Measurements from ENCODE around the gene KLF14. TPM values are rescaled to one million over a fixed set of nuclear protein-coding genes. Genes with fewer than 3 reads are reported as not detected.

KLF14 gene
- total and polyA plus RNA-seq, 9 donors: 0.10 to 0.84 (median 0.29) TPM; not detected in 3

DNA sequence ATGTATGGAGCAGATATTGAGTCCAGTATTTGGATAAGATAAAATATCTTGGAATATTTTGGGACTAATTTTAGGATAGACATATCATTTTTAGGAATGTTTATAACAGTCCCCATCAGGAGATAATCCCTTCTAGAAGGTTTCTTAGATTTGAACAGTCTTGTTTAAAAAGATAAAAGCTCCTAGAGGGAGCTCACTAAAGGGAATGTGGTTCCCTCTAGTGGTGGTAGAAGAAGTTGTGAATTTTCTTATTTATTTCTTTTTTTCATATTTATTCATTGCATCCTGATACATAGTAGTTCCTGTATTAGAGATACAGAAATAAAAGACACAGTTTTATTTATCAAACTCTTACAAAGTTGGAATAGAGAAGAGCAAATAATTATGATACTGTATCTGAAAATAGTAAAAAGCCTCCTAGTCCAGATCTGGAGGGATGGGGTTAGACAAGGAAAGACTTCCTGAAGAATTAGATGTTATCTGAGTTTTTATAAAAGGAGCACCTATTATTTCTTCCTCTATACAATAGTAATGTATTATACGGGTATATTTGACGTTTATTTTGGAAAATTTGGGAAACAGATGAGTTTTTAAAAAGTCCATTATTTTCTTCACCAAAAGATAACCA lies 24.5 kb upstream of the KLF14 start:
- no peaks in the 10 kb centered on the region for H3K4me1 ChIP-seq (ENCODE audit: insufficient read depth)
- intact Hi-C loops (cut with DNase I): no loop called here
- no peak for DNase-seq
- H3K27ac ChIP-seq: no peak overlapping the region
- WGBS, 3 donors: 0 to 4% (median 1%) methylated on average over 2 of the region's 2 CpGs
- H3K9me3 ChIP-seq: no peaks in the 10 kb centered on the region
- TF ChIP-seq POLR2A (IDR thresholded peaks at IDR 0.05): no peak
- TF ChIP-seq, protein P1, sequence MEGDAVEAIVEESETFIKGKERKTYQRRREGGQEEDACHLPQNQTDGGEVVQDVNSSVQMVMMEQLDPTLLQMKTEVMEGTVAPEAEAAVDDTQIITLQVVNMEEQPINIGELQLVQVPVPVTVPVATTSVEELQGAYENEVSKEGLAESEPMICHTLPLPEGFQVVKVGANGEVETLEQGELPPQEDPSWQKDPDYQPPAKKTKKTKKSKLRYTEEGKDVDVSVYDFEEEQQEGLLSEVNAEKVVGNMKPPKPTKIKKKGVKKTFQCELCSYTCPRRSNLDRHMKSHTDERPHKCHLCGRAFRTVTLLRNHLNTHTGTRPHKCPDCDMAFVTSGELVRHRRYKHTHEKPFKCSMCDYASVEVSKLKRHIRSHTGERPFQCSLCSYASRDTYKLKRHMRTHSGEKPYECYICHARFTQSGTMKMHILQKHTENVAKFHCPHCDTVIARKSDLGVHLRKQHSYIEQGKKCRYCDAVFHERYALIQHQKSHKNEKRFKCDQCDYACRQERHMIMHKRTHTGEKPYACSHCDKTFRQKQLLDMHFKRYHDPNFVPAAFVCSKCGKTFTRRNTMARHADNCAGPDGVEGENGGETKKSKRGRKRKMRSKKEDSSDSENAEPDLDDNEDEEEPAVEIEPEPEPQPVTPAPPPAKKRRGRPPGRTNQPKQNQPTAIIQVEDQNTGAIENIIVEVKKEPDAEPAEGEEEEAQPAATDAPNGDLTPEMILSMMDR (IDR thresholded peaks at IDR 0.05): peak in 2 of 3 donors; percentile 52 to 59
- H3K36me3 ChIP-seq: no peaks in the 10 kb centered on the region
- no peak overlapping the region for H3K4me3 ChIP-seq
- no peaks in the 10 kb centered on the region for H3K27me3 ChIP-seq

- Histone ChIP-seq H3K27ac (no peak overlapping the region), H3K36me3 (no peaks in the 10 kb centered on the region), H3K4me3 (no peak overlapping the region), H3K4me1 (ENCODE audit: insufficient read depth) (no peaks in the 10 kb centered on the region), H3K9me3 (no peaks in the 10 kb centered on the region), H3K27me3 (no peaks in the 10 kb centered on the region)
- intact Hi-C loops (cut with DNase I): no loop called here
- whole genome bisulfite sequencing, 3 donors: 62 to 75% (median 67%) methylated on average over 2 of the region's 2 CpGs
- no peak for TF ChIP-seq POLR2A (IDR thresholded peaks at IDR 0.05)
- no peak for TF ChIP-seq EP300 (IDR thresholded peaks at IDR 0.05)
- TF ChIP-seq, protein P1 (IDR thresholded peaks at IDR 0.05): no peak
- DNase-seq: no peak
These were observed 22.3 kb upstream of the KLF14 start for GRCh38 chr7:130756316-130756715.

DNA sequence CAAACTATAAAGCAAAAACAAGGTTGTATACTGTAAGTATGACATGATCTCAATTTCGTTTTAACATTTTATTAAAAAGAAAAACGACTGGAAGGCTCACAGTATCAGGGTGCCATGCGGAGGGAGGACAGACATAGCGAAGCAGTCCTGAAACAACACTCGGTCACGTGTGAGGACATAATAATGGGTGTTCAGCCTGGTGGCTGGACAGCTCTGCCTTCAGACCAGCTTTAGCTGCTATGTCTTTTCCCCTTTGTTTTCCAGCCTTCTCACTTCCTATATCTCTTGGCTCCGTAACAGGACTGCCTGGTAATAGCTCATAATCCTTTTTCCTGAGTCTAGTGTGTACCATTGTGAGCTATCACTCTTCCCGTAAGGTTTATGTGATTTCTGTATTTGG lies 18.4 kb upstream of the KLF14 start:
- TF ChIP-seq POLR2A (IDR thresholded peaks at IDR 0.05) (no peak), EP300 (IDR thresholded peaks at IDR 0.05) (no peak)
- TF ChIP-seq, protein P1 (IDR thresholded peaks at IDR 0.05): no peak
- 77 to 80% (median 79%) methylated on average over 8 of the region's 8 CpGs for WGBS, 3 donors
- no peak overlapping the region for H3K27ac ChIP-seq
- no peak overlapping the region for H3K4me3 ChIP-seq
- DNase-seq: no peak
- H3K9me3 ChIP-seq: no peaks in the 10 kb centered on the region
- H3K36me3 ChIP-seq: no peaks in the 10 kb centered on the region
- intact Hi-C loops (cut with DNase I): no loop called here
- H3K4me1 ChIP-seq (ENCODE audit: insufficient read depth): no peaks in the 10 kb centered on the region
- no peaks in the 10 kb centered on the region for H3K27me3 ChIP-seq

- 83 to 92% (median 85%) methylated on average over 3 of the region's 3 CpGs for WGBS, 3 donors
- H3K9me3 ChIP-seq: no peaks in the 10 kb centered on the region
- no peaks in the 10 kb centered on the region for H3K36me3 ChIP-seq
- no peak overlapping the region for H3K4me3 ChIP-seq
- H3K4me1 ChIP-seq (ENCODE audit: insufficient read depth): no peaks in the 10 kb centered on the region
- H3K27ac ChIP-seq: no peak overlapping the region
- no peaks in the 10 kb centered on the region for H3K27me3 ChIP-seq
- DNase-seq: no peak
- intact Hi-C loops (cut with DNase I): no loop called here
- TF ChIP-seq, protein P1 (IDR thresholded peaks at IDR 0.05): no peak
- TF ChIP-seq EP300 (IDR thresholded peaks at IDR 0.05): no peak
These were observed 16.7 kb upstream of the KLF14 start for GRCh38 chr7:130750755-130751154.

Data from ovary (tissue), 9 donors.